GM12872 (cell line): ENCODE results near the gene ASCL2.

ENCODE experiments used
- TF ChIP-seq, protein P1 (sequence below): IDR thresholded peaks from 3 replicates; pipeline ENCODE4 v1.5.1; 2011; ENCODE audit warnings: low read depth, mild to moderate bottlenecking, low read length, moderate library complexity; ENCODE audit not compliant: insufficient read depth

Gene ASCL2

DNA sequence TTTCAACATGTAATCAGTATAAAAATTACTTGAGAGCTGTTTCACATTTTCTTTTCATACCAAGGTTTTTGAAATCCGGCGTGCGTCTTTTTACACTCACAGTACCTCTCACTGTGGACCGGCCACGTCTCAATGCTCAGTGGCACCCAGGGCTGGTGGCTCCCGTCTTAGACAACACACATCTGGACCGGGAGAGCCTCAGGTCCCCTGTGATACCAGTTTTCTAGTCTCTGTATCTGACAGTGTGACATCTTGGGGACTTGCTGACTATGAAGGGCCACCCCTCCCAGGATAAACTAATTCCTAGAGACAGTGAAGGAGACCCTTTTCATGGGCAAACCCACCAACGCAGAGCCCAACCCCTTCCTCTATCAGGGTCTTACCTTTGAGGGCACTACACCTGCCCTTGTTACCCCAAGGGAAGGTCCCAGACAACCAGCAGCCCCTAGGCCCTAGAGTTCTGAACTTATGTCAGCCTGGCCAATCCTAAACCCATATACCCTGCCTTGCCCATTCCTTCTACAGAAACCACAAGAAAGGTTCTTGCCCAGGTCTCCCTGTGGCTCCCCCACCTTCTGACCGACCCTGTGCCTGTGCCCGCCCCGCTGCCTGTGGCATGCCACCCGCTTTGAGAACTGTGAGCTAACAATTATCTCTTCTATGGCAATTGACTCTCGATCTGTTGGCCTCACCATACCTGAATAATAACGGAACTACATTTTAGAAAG is 6.1 kb upstream of the ASCL2 start:
- TF ChIP-seq, protein P1, sequence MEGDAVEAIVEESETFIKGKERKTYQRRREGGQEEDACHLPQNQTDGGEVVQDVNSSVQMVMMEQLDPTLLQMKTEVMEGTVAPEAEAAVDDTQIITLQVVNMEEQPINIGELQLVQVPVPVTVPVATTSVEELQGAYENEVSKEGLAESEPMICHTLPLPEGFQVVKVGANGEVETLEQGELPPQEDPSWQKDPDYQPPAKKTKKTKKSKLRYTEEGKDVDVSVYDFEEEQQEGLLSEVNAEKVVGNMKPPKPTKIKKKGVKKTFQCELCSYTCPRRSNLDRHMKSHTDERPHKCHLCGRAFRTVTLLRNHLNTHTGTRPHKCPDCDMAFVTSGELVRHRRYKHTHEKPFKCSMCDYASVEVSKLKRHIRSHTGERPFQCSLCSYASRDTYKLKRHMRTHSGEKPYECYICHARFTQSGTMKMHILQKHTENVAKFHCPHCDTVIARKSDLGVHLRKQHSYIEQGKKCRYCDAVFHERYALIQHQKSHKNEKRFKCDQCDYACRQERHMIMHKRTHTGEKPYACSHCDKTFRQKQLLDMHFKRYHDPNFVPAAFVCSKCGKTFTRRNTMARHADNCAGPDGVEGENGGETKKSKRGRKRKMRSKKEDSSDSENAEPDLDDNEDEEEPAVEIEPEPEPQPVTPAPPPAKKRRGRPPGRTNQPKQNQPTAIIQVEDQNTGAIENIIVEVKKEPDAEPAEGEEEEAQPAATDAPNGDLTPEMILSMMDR, result no peak

DNA sequence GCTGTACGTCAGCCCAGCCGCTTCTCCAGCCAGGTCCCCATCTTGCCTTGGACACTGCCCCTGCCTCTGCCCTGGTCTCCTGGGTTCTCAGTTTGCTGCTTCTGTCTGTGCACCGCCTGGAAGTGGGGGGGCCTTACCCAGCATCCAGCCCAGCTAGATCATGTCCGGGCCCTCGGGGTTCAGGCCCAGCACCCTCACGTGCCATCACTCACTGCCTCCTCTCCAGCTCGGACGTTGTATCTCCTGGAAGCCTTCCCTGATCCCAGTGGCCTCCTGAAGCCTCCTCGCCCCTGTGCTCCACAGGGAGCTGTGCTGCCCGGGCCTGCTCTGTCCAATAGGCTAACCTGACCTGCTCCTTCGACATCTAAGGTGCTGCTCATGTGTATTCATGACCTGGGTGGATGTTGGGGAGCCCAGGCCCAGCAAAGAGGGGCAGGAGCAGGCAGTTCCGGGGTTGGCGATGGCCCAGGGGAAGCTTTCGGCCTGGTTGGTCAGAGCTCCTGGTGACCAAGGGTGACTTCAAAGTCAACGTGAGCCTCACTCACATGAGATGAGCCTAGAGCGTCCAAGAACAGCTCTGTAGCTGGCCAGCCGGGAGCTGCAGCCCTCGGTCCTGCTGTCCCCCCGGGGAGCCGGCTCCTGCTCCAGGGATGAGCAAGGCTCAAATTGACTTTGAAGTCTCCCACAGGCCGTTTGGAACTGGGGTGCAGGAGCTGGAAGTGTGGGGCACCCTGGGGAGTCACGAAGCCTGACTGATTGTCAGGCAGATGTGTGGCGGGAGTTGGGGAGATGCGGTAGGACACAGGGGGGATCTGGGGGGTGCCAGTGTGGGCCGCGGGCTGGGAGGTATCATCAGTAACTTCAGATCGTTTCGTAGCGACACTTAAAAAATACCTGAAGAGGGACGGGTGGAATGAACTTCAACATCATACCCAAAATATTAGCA is 5.2 kb upstream of the ASCL2 start:
- TF ChIP-seq, protein P1, result no peak

DNA sequence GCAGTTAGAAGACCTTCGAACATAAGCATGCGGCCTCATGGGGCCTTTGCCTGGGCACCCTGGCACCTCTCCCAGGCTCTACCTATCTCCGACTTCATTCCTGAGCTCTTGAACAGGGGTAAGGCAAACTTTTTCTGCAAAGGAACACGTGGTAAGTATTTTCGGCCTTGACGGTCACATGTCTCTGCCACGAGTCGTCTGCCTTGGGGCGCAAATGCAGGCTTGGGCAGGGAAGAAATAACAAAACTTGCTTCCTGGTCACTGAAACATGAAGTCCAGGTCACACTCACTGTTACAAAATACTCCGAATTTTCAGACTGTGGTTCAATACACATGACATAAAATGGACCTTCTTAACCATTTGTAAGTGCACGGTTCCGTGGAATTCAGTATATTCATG is 3.4 kb upstream of the ASCL2 start:
- TF ChIP-seq, protein P1, result no peak

DNA sequence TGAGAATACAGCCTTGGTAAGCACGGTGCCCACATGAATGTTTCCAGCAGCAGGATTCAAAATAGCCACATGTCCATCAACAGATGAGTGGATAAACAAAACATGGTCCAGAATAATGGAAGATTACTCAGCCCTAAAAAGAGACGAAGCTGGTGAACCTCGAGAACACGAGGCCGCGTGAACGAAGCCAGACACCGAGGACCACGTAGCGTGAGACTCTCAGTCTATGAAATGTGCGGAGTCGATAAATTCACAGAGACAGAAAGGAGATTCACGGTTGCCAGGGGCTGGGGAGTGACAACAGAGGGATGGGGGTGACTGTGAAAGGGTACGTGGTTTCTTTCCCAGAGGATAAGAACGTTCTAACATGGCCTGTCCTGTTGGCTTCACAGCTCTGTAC is 2.9 kb upstream of the ASCL2 start:
- TF ChIP-seq, protein P1, result no peak

DNA sequence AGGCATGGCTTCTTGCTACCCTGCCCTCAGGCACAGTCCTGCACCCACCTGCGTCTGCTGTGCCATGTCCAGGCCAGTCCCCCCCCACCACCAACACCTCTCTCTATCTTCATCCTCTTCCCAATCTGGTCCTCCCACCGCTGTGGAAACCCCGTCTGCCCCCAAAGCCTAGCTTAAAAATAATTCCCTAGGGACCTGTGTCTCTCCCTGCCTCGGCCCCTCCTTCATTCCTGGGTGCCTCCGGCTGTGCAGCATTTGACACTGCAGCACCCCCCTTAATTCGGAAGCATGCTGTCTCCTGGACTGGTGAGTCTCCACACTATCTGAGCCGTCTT is 2.5 kb upstream of the ASCL2 start:
- TF ChIP-seq, protein P1, result no peak

DNA sequence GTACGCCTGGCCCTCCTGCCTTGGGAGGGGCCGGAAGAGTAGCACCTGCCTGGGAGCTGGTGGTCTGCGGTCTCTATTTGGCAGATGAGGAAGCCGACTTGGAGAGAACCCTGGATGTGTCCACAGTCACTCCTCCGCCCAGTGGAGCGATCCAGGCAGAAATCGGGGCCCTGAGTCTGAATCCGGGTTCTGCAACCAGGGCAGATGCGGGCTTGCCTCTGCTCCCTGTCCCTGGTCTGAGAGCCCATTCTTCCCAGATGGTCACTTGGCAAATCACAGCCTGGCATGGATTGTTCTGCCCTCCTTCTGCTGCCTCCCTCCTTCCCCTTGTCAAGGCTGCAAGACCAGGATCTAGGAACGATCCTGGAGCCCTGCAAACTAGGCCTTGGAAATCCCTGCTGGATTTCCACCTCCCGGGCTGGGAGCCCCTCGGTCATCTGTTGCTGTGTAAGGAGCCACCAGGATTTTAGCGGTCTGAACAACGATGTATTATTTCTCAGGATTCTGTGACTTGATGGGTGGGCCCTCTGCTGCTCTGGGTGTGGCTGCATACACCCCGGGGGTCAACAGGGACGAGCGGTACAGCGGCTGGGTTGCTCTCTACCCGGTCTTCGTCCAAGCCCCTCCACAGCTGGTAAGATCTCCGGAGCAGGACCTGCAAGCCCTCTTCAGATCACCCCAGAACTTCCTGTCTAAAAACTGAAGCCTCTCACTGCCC is 2.0 kb upstream of the ASCL2 start:
- TF ChIP-seq, protein P1, result no peak

DNA sequence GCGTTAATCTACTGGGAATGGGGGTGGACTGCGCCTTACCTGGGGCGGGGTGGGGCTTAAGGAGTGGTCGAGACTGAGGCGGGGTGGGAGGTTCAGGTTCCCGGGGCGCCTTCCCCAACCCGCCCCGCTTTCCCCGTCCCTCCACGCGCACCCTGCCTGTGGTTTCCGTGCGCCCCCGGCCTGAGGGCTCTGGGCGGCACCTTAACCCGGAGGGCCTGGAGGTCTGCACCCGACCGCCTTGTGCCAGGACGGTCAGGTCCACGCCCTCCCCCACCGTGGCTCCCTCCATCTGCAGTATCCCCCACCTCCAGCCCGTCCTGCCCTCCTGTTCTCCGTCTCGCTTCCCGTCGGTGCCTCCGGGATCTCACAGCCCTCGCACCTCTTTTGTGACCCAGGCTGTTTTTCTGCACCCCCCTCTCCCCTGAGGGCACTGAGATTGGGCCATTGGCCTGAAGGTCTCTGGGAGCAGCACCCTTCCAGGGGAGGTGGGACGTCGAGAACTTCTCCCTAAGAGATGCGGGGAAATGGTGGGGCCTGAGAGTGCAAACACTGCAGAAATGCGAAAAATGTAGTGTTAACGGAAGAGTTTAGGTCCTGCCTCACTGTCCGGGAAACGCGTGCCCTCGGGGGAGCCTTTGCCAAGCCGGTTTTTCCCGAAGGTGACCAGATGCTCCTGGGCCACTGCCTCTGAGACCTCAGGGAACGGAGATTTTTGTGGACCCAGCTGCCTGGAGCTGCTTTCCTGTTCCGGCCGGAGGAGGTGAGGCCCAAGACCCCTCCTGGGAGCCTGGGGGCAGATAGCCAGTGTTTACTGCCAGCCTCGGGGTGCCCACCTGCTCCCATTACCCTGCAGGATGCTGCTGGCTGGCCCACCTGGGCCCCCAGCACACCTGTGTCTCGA is 1.2 kb upstream of the ASCL2 start:
- TF ChIP-seq, protein P1, result no peak
